Activated T-helper 17 cell treated with anti-CD3 and anti-CD28 coated beads, Interleukin-2, amount 50 U/mL, for 72 hours (primary cell): ENCODE measurements around the gene HIF1A. TPM values are rescaled to one million over a fixed set of nuclear protein-coding genes. Genes with fewer than 3 reads are reported as not detected.
"Not testable (repeated sequence)": the region's sequence is repeated elsewhere in the genome, so short reads cannot be mapped to it uniquely, and the experiment has no call there.

Experiments used
- ATAC-seq: fragments of 150-1000 bp; cut with Tn5 transposase; replicated peaks from 2 replicates; pipeline ENCODE4 v1.10.0; 2021; ENCODE audit warnings: mild to moderate bottlenecking, moderate library complexity
- H3K27ac Mint-ChIP-seq: one replicate; pipeline ENCODE4 v1.8.0; 2022; ENCODE audit warnings: mixed read lengths
- H3K27me3 Mint-ChIP-seq: one replicate; pipeline ENCODE4 v1.8.0; 2022; ENCODE audit warnings: mixed read lengths
- H3K36me3 Mint-ChIP-seq: one replicate; pipeline ENCODE4 v1.8.0; 2022; ENCODE audit warnings: low read depth, mild to moderate bottlenecking, mixed read lengths
- H3K4me1 Mint-ChIP-seq: one replicate; pipeline ENCODE4 v1.8.0; 2022; ENCODE audit warnings: mixed read lengths
- H3K4me3 Mint-ChIP-seq: one replicate; pipeline ENCODE4 v1.8.0; 2022; ENCODE audit warnings: mild to moderate bottlenecking, mixed read lengths
- H3K9me3 Mint-ChIP-seq: one replicate; pipeline ENCODE4 v1.8.0; 2022; ENCODE audit warnings: mixed read lengths
- total RNA-seq, 2 donors: library from RNA; stranded (reverse); gene quantifications; one replicate each; pipeline ENCODE4 v1.2.3, GENCODE V29; 2022

The HIF1A gene
- total RNA-seq, 2 donors from 2014 or later = 123 to 176 TPM

DNA sequence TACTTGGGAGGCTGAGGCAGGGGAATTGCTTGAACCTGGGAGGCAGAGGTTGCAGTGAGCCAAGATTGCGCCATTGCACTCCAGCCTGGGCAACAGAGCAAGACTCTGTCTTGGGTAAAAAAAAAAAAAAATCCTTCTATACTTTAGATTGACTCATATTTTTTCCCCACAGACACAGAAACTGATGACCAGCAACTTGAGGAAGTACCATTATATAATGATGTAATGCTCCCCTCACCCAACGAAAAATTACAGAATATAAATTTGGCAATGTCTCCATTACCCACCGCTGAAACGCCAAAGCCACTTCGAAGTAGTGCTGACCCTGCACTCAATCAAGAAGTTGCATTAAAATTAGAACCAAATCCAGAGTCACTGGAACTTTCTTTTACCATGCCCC, 42.6 kb downstream of the HIF1A start:
- Mint-ChIP-seq H3K36me3 (peaks cover 98% of the 10 kb centered on the region), H3K27me3 (no peaks in the 10 kb centered on the region), H3K4me3 (no peak overlapping the region), H3K4me1 (peaks cover 14% of the 10 kb centered on the region), H3K27ac (peak overlapping the region; percentile 68), H3K9me3 (no peaks in the 10 kb centered on the region)
- no peak for ATAC-seq

DNA sequence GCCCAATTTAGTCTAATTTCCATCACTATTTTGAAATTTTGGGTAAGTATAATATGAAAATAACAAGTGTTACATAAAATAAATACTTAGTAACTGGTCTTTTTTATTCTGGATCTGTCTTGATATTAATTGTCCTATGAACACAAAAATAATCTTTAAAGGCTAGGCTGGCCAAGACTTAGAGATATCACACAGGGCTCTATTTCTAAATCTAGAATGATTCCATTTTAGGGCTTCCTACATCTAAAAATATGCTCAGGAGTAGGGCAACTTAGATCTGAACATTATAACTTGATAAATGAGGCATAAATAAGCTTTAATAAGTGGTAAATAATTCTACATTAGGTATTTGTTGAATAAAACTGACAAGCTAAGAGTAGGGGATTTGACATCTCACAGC, 43.8 kb downstream of the HIF1A start:
- Mint-ChIP-seq H3K36me3 (peaks cover 100% of the 10 kb centered on the region), H3K27ac (peak overlapping the region; percentile 20), H3K4me1 (peaks cover 14% of the 10 kb centered on the region), H3K9me3 (no peaks in the 10 kb centered on the region), H3K27me3 (no peaks in the 10 kb centered on the region), H3K4me3 (no peak overlapping the region)
- ATAC-seq = no peak

DNA sequence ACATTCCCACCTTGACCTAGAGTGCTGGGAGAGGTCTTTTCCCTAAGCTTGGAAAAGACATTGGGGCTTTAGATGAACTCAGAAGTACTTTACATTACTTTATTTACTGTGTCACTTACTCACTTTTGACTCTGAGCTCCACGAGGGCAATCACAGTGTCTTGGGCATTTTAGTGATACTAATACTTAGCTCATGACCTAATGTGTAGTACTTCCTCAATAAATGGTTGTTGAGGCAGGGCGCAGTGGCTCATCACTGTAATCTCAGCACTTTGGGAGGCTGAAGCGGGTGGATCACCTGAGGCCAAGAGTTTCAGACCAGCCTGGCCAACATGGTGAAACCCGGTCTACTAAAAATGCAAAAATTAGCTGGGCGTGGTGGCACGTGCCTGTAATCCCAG, 47.1 kb downstream of the HIF1A start:
- H3K4me1 Mint-ChIP-seq = peaks cover 4% of the 10 kb centered on the region
- no peaks in the 10 kb centered on the region for H3K9me3 Mint-ChIP-seq
- ATAC-seq = no peak
- H3K36me3 Mint-ChIP-seq = peaks cover 100% of the 10 kb centered on the region
- no peaks in the 10 kb centered on the region for H3K27me3 Mint-ChIP-seq
- H3K27ac Mint-ChIP-seq = no peak overlapping the region
- no peak overlapping the region for H3K4me3 Mint-ChIP-seq

DNA sequence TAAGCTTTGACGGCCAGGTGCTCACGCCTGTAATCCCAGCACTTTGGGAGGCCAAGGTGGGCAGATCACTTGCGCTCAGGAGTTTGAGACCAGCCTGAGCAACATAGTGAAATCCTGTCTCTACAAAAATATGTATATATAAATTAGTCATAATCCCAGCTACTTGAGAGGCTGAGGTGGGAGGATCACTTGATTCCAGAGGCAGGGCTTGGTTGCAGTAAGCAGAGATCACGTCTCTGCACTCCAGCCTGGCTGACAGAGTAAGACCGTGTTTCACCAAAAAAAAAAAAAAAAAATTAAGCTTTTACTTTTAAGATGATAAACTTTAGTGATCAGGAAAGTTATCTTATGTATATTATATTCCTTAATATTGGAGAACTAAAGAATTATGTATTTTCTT, 48.9 kb downstream of the HIF1A start:
- Mint-ChIP-seq H3K4me1 (peaks cover 4% of the 10 kb centered on the region), H3K4me3 (no peak overlapping the region), H3K9me3 (no peaks in the 10 kb centered on the region), H3K36me3 (peaks cover 100% of the 10 kb centered on the region), H3K27me3 (no peaks in the 10 kb centered on the region), H3K27ac (no peak overlapping the region)
- no peak for ATAC-seq

DNA sequence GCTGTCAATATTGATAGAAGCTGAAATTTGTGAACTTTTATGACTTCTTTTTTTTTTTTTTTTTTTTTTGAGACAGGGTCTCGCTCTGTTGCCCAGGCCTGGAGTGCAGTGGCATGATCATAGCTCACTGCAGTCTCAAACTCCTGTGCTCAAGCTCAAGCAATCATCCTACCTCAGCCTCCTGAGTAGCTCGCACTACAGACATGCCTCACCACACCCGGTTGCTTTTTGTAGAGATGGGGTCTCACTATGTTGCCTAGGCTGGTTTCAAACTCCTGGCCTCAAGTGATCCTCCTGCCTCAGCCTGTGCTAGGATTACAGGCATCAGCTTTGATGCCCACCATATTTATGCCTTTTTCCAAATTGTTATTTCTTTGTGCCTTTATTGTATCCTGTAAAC, 51.0 kb downstream of the HIF1A start:
- Mint-ChIP-seq H3K27ac (peak overlapping the region; percentile 58), H3K4me3 (peak overlapping the region; percentile 98), H3K36me3 (peaks cover 100% of the 10 kb centered on the region)
- H3K27me3 Mint-ChIP-seq, ATAC-seq, H3K4me1 Mint-ChIP-seq, H3K9me3 Mint-ChIP-seq: not testable (repeated sequence)

DNA sequence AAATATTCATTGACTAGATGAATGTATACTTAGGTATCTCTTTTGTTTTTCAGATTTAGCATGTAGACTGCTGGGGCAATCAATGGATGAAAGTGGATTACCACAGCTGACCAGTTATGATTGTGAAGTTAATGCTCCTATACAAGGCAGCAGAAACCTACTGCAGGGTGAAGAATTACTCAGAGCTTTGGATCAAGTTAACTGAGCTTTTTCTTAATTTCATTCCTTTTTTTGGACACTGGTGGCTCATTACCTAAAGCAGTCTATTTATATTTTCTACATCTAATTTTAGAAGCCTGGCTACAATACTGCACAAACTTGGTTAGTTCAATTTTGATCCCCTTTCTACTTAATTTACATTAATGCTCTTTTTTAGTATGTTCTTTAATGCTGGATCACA, 51.6 kb downstream of the HIF1A start:
- no peak for ATAC-seq
- no peaks in the 10 kb centered on the region for H3K9me3 Mint-ChIP-seq
- H3K27ac Mint-ChIP-seq = peak overlapping the region; percentile 58
- H3K27me3 Mint-ChIP-seq = no peaks in the 10 kb centered on the region
- H3K36me3 Mint-ChIP-seq = peaks cover 100% of the 10 kb centered on the region
- peak overlapping the region; percentile 98 for H3K4me3 Mint-ChIP-seq
- peaks cover 4% of the 10 kb centered on the region for H3K4me1 Mint-ChIP-seq

DNA sequence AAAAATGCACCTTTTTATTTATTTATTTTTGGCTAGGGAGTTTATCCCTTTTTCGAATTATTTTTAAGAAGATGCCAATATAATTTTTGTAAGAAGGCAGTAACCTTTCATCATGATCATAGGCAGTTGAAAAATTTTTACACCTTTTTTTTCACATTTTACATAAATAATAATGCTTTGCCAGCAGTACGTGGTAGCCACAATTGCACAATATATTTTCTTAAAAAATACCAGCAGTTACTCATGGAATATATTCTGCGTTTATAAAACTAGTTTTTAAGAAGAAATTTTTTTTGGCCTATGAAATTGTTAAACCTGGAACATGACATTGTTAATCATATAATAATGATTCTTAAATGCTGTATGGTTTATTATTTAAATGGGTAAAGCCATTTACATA, 52.0 kb downstream of the HIF1A start:
- H3K4me1 Mint-ChIP-seq = peaks cover 4% of the 10 kb centered on the region
- H3K36me3 Mint-ChIP-seq = peaks cover 100% of the 10 kb centered on the region
- no peaks in the 10 kb centered on the region for H3K9me3 Mint-ChIP-seq
- H3K4me3 Mint-ChIP-seq = peak overlapping the region; percentile 98
- H3K27me3 Mint-ChIP-seq = no peaks in the 10 kb centered on the region
- no peak for ATAC-seq
- H3K27ac Mint-ChIP-seq = peak overlapping the region; percentile 58

DNA sequence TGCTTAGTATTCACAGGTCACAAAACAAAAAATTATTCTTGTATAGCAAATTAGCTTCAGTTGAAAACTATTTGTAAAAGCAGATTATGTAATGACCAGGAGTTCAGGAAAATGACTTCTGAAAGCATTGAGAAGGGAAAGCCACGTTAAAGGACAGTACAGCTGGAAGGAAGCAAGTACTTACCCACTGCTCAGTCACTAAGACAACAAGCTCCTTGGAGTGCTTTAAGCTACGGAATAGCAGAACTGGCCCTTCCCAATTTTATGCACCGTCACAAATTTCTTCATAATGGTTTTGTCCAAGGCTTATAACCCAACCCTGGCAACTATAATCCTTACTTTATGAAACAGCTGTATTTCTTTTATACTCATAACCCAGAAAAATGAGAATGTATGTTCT, 54.0 kb downstream of the HIF1A start:
- Mint-ChIP-seq H3K4me1 (peaks cover 17% of the 10 kb centered on the region), H3K9me3 (no peaks in the 10 kb centered on the region), H3K27ac (peak overlapping the region; percentile 97), H3K4me3 (peak overlapping the region; percentile 98), H3K27me3 (no peaks in the 10 kb centered on the region), H3K36me3 (peaks cover 91% of the 10 kb centered on the region)
- no peak for ATAC-seq

DNA sequence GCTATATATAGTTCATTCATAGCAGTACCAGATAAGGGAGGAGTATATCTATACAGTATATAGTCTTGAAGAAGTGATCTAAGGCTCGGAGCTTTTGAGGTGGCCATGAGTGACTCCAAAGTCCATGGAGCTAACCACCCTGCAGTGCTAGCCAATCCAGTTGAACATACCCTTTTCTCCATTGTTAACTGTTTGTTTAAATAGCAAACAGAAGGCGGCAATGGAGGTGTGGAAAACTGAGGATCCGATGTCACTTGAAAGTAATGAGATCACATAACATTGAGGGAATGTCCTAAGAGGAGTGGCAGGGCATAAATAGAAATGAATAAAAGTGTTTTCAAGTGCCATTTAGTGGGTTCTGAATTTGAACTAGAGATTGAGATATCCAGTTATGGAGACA, 54.6 kb downstream of the HIF1A start:
- ATAC-seq = no peak
- peaks cover 85% of the 10 kb centered on the region for H3K36me3 Mint-ChIP-seq
- no peaks in the 10 kb centered on the region for H3K27me3 Mint-ChIP-seq
- H3K9me3 Mint-ChIP-seq = no peaks in the 10 kb centered on the region
- peak overlapping the region; percentile 97 for H3K27ac Mint-ChIP-seq
- H3K4me3 Mint-ChIP-seq = peak overlapping the region; percentile 98
- H3K4me1 Mint-ChIP-seq = peaks cover 17% of the 10 kb centered on the region

DNA sequence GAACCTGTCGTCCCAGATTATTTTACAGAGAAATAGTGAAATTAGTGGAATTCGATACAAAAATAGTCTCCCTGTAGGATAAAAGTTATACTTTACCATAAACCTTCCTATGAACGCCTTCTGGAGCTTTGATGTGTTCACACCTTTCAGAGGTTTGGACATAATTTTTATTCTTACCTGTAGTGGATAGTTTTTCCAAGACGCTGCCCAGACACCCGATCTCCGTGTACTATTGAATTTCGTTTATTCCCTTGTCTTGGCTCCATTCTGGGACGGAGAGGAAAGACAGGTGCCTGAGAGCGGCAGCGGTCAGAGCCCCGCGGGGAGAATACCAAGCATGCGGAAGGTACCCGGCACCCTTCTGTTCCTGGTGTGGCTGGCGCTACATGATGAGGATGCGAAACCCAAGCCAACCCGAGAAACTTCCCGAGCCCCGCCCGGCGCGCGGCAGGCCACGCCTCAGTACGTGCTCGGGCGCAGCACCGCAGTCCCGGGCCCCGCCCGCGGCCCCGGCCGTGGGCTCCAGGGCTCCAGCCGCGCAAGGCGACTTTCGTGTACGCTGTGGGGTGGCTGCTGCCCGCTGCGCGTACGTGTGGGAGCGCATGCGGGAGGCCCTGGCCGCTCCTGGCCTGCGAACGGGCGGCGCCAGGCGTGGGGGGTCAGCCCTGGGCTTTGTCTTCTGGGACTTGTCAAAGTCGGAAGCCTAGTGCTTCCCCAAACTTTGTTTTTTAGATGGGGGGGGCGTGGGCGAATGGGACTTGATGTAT, 55.6 kb downstream of the HIF1A start:
- H3K9me3 Mint-ChIP-seq = no peaks in the 10 kb centered on the region
- peaks cover 75% of the 10 kb centered on the region for H3K36me3 Mint-ChIP-seq
- ATAC-seq = peak; percentile 95
- peak overlapping the region; percentile 97 for H3K27ac Mint-ChIP-seq
- H3K4me1 Mint-ChIP-seq = peaks cover 17% of the 10 kb centered on the region
- peaks cover 4% of the 10 kb centered on the region for H3K27me3 Mint-ChIP-seq
- H3K4me3 Mint-ChIP-seq = peak overlapping the region; percentile 98

DNA sequence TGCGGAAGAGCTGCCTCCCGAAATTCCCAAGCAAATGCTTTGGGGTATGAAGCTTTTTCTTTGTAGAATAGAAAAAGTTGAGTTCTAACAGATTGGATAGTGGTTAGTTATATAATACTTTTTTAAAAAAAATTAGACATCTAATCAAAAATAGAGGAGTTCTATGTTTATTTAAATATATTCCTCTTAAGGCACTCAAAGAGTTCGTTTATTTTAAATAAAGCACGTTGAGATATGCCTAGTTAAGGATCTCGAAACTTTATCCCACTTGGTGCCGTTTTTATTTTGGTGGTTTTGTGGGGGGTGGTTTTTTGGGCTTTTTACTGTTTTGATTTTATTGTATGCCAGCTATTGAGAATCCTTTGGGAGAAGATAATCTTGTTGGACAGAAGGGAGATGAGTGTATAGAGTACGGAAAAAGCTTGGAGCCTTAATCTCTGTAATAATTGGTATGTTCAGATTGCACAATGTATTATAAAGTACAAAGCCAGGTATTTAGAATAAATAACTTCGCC, 56.2 kb downstream of the HIF1A start:
- ATAC-seq = no peak
- Mint-ChIP-seq H3K27me3 (peaks cover 4% of the 10 kb centered on the region), H3K4me3 (peak overlapping the region; percentile 98), H3K36me3 (peaks cover 69% of the 10 kb centered on the region), H3K27ac (peak overlapping the region; percentile 97), H3K4me1 (peaks cover 16% of the 10 kb centered on the region), H3K9me3 (no peaks in the 10 kb centered on the region)

DNA sequence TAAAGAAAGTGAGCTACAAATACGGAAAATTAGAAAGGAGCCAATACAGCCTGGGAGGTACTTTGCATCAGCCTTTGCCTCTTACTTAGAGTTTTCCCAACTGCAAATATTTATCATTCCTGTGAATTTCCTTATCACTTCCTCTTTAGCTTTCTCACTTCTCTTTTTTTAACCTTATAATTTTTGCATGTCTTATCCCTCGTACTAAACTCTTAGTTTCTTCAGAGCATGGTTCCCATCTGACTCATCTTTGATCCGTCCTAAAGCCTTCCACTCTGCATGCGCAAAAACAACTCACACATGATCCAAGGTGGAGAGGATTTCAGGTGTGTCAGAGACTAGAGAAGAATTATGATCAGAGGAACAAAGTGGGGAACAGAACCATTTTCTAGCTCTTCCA, 57.3 kb downstream of the HIF1A start:
- Mint-ChIP-seq H3K36me3 (peaks cover 58% of the 10 kb centered on the region), H3K4me3 (peak overlapping the region; percentile 98), H3K9me3 (no peaks in the 10 kb centered on the region), H3K27me3 (peaks cover 4% of the 10 kb centered on the region), H3K4me1 (peaks cover 12% of the 10 kb centered on the region), H3K27ac (peak overlapping the region; percentile 97)
- ATAC-seq = no peak

DNA sequence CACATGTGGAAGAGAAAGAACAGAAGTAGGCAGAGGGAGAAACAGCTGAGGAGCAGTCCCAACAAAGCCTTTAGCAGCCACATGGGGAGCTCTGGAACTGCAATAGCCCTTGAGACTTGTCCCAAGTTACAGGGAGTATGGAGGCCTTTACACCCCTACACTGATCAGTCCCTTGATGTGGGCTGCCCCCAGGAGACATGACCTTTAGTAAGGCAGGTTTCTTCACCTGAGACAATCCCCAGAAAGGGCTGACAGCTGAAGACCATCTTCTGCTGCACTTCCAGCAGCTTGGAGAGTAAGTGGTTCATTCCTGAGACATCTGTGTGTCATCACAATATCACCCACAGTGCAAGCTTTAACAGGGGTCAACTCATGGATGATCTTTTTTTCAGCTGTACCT, 58.3 kb downstream of the HIF1A start:
- Mint-ChIP-seq H3K36me3 (peaks cover 48% of the 10 kb centered on the region), H3K27ac (peak overlapping the region; percentile 97), H3K27me3 (peaks cover 4% of the 10 kb centered on the region), H3K4me3 (peak overlapping the region; percentile 98), H3K9me3 (no peaks in the 10 kb centered on the region), H3K4me1 (peaks cover 12% of the 10 kb centered on the region)
- ATAC-seq = no peak

DNA sequence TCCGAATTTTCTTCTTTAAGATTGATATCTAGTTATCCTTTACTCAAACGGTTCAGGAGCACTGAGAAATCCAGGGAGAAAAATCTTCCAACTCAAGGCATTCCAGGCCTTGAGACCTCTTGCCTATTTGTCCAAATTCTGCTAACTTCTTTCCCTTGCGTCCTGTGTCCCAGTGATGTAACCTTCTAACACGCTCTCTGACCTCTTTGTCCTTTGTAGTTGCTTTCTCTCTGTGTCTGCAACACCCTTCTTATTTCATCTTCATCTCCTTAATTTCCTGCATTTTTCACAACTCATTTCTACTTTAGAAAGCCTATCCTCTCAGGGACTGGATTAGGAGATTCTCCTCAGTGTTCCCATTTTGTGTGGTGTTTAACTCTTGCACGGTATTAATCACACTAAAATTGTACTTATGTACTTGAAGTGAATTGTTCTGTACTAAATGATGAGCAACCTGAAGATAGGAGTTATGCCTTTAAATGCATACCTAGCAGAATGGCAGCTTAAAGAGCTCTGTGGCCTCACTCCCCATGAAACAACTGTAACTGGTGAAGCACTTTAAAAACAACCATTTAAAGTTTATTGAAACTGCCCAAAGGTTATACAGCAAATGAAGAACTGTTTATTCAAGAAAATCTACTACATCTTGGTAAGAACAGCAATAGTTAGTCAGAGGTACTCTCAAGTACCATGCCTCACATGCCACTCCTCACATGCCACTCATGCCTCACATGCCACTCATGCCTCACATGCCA, 59.5 kb downstream of the HIF1A start:
- H3K27me3 Mint-ChIP-seq = peaks cover 4% of the 10 kb centered on the region
- no peak for ATAC-seq
- H3K27ac Mint-ChIP-seq = peak overlapping the region; percentile 6
- H3K4me1 Mint-ChIP-seq = peaks cover 12% of the 10 kb centered on the region
- H3K36me3 Mint-ChIP-seq = peaks cover 36% of the 10 kb centered on the region
- no peaks in the 10 kb centered on the region for H3K9me3 Mint-ChIP-seq
- peak overlapping the region; percentile 4 for H3K4me3 Mint-ChIP-seq

DNA sequence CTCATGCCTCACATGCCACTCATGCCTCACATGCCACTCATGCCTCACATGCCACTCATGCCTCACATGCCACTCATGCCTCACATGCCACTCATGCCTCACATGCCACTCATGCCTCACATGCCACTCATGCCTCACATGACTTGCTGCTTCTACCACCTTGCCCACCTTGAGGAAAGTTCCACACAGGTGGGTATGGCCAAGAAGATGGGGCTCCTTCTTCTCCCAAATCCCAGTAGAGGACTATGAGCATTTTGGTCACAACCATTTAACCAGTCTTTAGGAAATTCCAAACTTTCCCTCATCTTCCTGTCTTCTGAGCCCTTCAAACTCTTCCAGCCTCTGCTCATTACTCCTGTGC, 60.0 kb downstream of the HIF1A start:
- Mint-ChIP-seq H3K4me1 (peaks cover 12% of the 10 kb centered on the region), H3K27ac (peak overlapping the region; percentile 82), H3K36me3 (peaks cover 30% of the 10 kb centered on the region)
- H3K27me3 Mint-ChIP-seq, ATAC-seq, H3K9me3 Mint-ChIP-seq, H3K4me3 Mint-ChIP-seq: not testable (repeated sequence)
